ENCODE data around the gene TRIM9.
"Not testable (repeated sequence)": the region's sequence is repeated elsewhere in the genome, so short reads cannot be mapped to it uniquely, and the experiment has no call there.

TRIM9 gene

GRCh38 chr14:50957296-50957695 lies 137.6 kb downstream of the TRIM9 start:
- TF ChIP-seq CTCF (conservative IDR thresholded peaks at IDR 0.05; ENCODE audit: control insufficient read depth, insufficient read depth, low read depth, low read length) = no peak
- DNase-seq (ENCODE audit: low read depth) = peak; percentile 84
- no peak overlapping the region for H3K4me3 ChIP-seq (ENCODE audit: control insufficient read depth, low read depth, low read length)

- DNase-seq (ENCODE audit: low read depth); H3K4me3 ChIP-seq (ENCODE audit: control insufficient read depth, low read depth, low read length): not testable (repeated sequence)
These were observed 138.5 kb downstream of the TRIM9 start for GRCh38 chr14:50956421-50956820.

DNA sequence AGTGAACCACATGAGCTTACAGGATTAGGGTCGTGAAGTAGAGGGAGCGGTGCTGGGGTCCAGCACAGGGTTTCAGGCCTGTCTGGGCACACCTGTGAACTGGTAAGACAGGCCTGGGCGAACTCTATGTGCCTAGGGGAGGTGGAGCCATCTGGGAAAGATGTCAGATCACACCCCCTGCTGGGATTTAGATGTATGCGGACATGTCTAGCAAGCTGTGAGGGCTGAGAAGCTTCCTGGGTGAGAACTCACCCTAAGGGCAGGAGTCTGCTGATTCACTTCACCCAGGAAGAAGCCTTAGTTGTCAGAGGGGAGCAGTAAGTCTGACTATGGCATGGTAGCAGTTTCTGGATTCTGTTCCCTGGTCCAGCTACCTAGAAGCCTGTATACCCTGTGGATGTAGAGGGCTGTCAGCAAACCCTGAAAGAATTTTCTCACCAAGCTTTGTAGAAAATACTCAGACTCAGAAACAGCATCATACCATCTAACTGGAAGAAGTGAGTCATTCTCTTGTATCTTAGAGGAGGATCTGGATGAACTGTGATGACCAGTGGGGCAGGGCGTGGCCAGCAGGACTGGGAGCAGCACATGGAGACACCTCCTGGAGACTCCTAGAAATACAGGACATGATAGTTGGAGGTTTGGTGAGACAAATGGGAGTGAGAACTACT lies 139.4 kb downstream of the TRIM9 start:
- no peak overlapping the region for H3K4me3 ChIP-seq (ENCODE audit: control insufficient read depth, low read depth, low read length)
- DNase-seq (ENCODE audit: low read depth) = peak; percentile 98
- peak; percentile 70 for TF ChIP-seq CTCF (conservative IDR thresholded peaks at IDR 0.05; ENCODE audit: control insufficient read depth, insufficient read depth, low read depth, low read length)

DNA sequence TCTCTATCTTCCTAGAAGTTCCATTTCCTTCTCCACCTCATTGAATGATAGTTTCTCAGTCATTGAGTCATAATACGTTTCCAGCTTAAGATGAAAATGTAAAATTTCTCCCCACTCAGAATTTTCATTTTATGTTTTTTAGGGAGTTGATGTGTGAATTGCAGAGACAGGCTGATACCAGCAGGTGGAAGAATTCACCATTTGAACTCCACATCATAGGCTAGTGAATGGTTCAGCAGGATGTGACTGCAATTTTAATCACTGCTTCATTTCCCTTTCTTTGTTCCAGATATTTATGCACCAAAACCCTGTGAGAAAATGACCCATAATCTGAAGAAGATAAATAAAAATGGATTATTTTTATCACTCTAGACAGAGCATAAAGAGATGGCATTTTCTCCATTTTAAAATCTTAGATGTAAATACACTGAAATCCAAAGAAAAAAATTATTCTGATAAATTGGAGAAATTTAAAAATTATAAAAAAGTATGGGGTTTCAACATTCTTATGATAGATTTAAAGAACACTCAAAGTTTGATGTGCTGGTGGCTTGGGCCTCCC lies 140.0 kb downstream of the TRIM9 start:
- peak; percentile 78 for TF ChIP-seq CTCF (conservative IDR thresholded peaks at IDR 0.05; ENCODE audit: control insufficient read depth, insufficient read depth, low read depth, low read length)
- H3K4me3 ChIP-seq (ENCODE audit: control insufficient read depth, low read depth, low read length) = no peak overlapping the region
- DNase-seq (ENCODE audit: low read depth) = peak; percentile 81

DNA sequence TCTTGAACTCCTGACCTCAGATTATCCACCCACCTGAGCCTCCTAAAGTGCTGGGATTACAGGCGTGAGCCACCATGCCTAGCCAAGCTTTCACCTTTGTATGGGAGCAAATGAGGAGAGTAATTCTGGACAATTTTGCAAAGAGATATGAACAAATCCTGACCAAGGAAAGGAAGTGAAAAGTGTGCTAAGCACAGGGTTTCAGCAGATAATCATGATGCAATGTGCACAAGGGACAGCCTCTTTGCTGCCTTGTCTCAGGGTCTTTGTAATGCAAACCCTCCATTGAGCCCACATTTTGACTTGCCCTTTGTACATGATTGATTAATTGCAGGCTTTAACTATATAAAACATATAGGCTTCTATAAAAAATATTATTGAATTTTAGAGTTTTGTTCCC lies 141.4 kb downstream of the TRIM9 start:
- H3K4me3 ChIP-seq (ENCODE audit: control insufficient read depth, low read depth, low read length) = no peak overlapping the region
- TF ChIP-seq CTCF (conservative IDR thresholded peaks at IDR 0.05; ENCODE audit: control insufficient read depth, insufficient read depth, low read depth, low read length) = no peak
- no peak for DNase-seq (ENCODE audit: low read depth)

DNA sequence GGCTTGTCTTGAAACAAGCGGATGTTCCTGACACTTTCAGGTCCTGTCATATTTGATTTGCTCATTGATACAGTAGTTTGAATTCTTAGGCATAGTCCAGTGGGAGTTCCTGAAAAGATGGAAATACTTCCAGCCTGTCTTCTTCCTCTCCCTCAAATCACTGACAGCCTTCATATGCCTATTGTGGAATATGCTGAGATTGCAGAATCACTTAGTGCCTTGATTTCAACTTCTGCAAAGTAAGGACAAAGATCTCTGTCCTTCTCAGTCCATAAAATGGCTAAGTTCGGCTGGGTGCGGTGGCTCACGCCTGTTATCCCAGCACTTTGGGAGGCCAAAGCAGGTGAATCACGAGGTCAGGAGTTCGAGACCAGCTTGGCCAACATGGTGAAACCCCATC lies 143.9 kb downstream of the TRIM9 start:
- H3K4me3 ChIP-seq (ENCODE audit: control insufficient read depth, low read depth, low read length) = no peak overlapping the region
- no peak for DNase-seq (ENCODE audit: low read depth)
- no peak for TF ChIP-seq CTCF (conservative IDR thresholded peaks at IDR 0.05; ENCODE audit: control insufficient read depth, insufficient read depth, low read depth, low read length)

GRCh38 chr14:50948205-50948604 lies 146.7 kb downstream of the TRIM9 start:
- H3K4me3 ChIP-seq (ENCODE audit: control insufficient read depth, low read depth, low read length) = no peak overlapping the region
- no peak for TF ChIP-seq CTCF (conservative IDR thresholded peaks at IDR 0.05; ENCODE audit: control insufficient read depth, insufficient read depth, low read depth, low read length)
- no peak for DNase-seq (ENCODE audit: low read depth)
